Spleen (tissue), 11 donors: ENCODE data around the gene GNAZ. TPM values are rescaled to one million over a fixed set of nuclear protein-coding genes. Genes with fewer than 3 reads are reported as not detected.

ENCODE experiments used
- DNase-seq: peaks from one replicate; pipeline ENCODE4 v3.0.0-alpha.2; 2020
- H3K27ac ChIP-seq, 8 donors: fragments of 200-600 bp; sonication (generic) in 7 of 8; 1 replicate in 4 of 8; 2 replicates in 4 of 8; pipeline versions ENCODE4 v1.5.0 to v1.8.0; 2016 to 2021; ENCODE audit warnings: inconsistent platforms in 4 of 8, mild to moderate bottlenecking in 4 of 8, moderate library complexity in 1 of 8
- H3K27me3 ChIP-seq, 7 donors: fragments of 200-600 bp; sonication (generic) in 6 of 7; replicated peaks in 1 of 7; 1 replicate in 4 of 7; 2 replicates in 3 of 7; pipeline versions ENCODE4 v1.5.0 to v1.8.0; 2016 to 2021; ENCODE audit warnings: inconsistent platforms in 3 of 7, mild to moderate bottlenecking in 1 of 7
- H3K36me3 ChIP-seq, 6 donors: fragments of 200-600 bp; sonication (generic) in 5 of 6; 1 replicate in 4 of 6; 2 replicates in 2 of 6; pipeline versions ENCODE4 v1.5.0 to v1.8.0; 2016 to 2021; ENCODE audit warnings: inconsistent platforms in 2 of 6
- H3K4me1 ChIP-seq, 6 donors: fragments of 200-600 bp; sonication (generic) in 5 of 6; 1 replicate in 3 of 6; 2 replicates in 3 of 6; pipeline versions ENCODE4 v1.5.0 to v1.8.0; 2016 to 2021; ENCODE audit warnings: inconsistent platforms in 3 of 6
- H3K4me3 ChIP-seq, 8 donors: fragments of 200-600 bp; sonication (generic) in 7 of 8; 1 replicate in 4 of 8; 2 replicates in 4 of 8; pipeline versions ENCODE4 v1.5.0 to v1.8.0; 2016 to 2021; ENCODE audit warnings: inconsistent platforms in 4 of 8, mild to moderate bottlenecking in 4 of 8, moderate library complexity in 2 of 8
- H3K9me3 ChIP-seq, 8 donors: fragments of 200-600 bp; sonication (generic) in 7 of 8; 1 replicate in 4 of 8; 2 replicates in 4 of 8; pipeline versions ENCODE4 v1.5.0 to v1.8.0; 2016 to 2021; ENCODE audit warnings: inconsistent platforms in 4 of 8
- POLR2A ChIP-seq, 3 donors: fragments of 450-650 bp; IDR thresholded peaks; one replicate each; pipeline ENCODE4 v1.5.1; 2017; ENCODE audit warnings: antibody characterized with exemption in 3 of 3, mild to moderate bottlenecking in 1 of 3
- POLR2AphosphoS5 ChIP-seq, 3 donors: sonication (generic); formaldehyde crosslinking; IDR thresholded peaks; one replicate each; pipeline ENCODE4 v1.5.1; 2017; ENCODE audit warnings: antibody characterized with exemption in 3 of 3
- WGBS, 5 donors: extraction: QIAGEN DNeasy Blood & Tissue Kit in 3 of 5; methylation state at CpG; one replicate each; pipeline versions ENCODE4 v1.1.5 to v1.1.7; 2013 to 2018; 5-methylcytosine and 5-hydroxymethylcytosine counted together
- intact Hi-C: fragments of 100-400 bp; cut with DNase I; formaldehyde crosslinking; loops from one replicate; pipeline ENCODE4 v1.15.0; 2023; ENCODE audit warnings: low total_unique reads
- polyA plus RNA-seq, 3 donors: library from polyadenylated mRNA; stranded (reverse); fragments of 200-250 nt; gene quantifications; one replicate each; pipeline ENCODE4 v1.2.1, GENCODE V29; 2013
- total RNA-seq, 7 donors: library from RNA; depleted of rRNA in 3 of 7; stranded (reverse); fragments of >200 nt in 3 of 7; fragmentation: NEBNext Ultra II Directional in 4 of 7; extraction: Animal tissue kit (Norgen Biotek cat#: 25700) in 4 of 7; gene quantifications; one replicate each; pipeline versions ENCODE4 v1.1.0 to v1.2.1, GENCODE V29; 2016 to 2021
- TF ChIP-seq, protein P1 (sequence below), 11 experiments: fragments of 200-600 bp in 7 of 11; fragments of 450-650 bp in 4 of 11; sonication (generic) in 4 of 11; IDR thresholded peaks in 8 of 11; conservative IDR thresholded peaks in 3 of 11; 1 replicate in 7 of 11; 2 replicates in 4 of 11; pipeline versions ENCODE4 v1.4.0 to v1.8.0; 2016 to 2021; ENCODE audit warnings: antibody characterized with exemption in 11 of 11, inconsistent platforms in 4 of 11, mild to moderate bottlenecking in 1 of 11
- donor health status: healthy with polysubstance abuse.
- donor health status: DM: no; HTN: no; CAD: no; lungs with moderate emphysema.
- donor health status: DM: no; HTN: no; CAD: no.
- donor health status: Bipolar disorder and iron deficiency.
- donor health status: healthy.
- donor health status: DM: no; HTN: no; CAD: no.
- donor health status: DM: yes; HTN: yes; CAD: no.

Gene GNAZ
- total and polyA plus RNA-seq, 10 donors = 2.3 to 11.8 (median 6.8) TPM

- H3K27ac ChIP-seq = no peak overlapping the region
- H3K4me3 ChIP-seq = no peak overlapping the region
- intact Hi-C loops = no loop called here
- no peak for TF ChIP-seq POLR2AphosphoS5 (IDR thresholded peaks at IDR 0.05)
- TF ChIP-seq POLR2A (IDR thresholded peaks at IDR 0.05) = no peak
- TF ChIP-seq, protein P1, sequence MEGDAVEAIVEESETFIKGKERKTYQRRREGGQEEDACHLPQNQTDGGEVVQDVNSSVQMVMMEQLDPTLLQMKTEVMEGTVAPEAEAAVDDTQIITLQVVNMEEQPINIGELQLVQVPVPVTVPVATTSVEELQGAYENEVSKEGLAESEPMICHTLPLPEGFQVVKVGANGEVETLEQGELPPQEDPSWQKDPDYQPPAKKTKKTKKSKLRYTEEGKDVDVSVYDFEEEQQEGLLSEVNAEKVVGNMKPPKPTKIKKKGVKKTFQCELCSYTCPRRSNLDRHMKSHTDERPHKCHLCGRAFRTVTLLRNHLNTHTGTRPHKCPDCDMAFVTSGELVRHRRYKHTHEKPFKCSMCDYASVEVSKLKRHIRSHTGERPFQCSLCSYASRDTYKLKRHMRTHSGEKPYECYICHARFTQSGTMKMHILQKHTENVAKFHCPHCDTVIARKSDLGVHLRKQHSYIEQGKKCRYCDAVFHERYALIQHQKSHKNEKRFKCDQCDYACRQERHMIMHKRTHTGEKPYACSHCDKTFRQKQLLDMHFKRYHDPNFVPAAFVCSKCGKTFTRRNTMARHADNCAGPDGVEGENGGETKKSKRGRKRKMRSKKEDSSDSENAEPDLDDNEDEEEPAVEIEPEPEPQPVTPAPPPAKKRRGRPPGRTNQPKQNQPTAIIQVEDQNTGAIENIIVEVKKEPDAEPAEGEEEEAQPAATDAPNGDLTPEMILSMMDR (IDR thresholded peaks at IDR 0.05 in 8 of 11, conservative IDR thresholded peaks at IDR 0.05 in 3 of 11) = no peak
- H3K9me3 ChIP-seq = peaks cover 0 to 20% (median 13%) of the 10 kb centered on the region in 8 donors
- H3K4me1 ChIP-seq = peaks cover 0 to 7% (median 0%) of the 10 kb centered on the region in 6 donors
- H3K27me3 ChIP-seq = no peaks in the 10 kb centered on the region
- WGBS, 5 donors = 78 to 96% (median 92%) methylated on average over 12 to 24 of the region's 24 CpGs
- DNase-seq = peak; percentile 46
- no peaks in the 10 kb centered on the region for H3K36me3 ChIP-seq
Measured at GRCh38 chr22:23059284-23059948, 10.9 kb upstream of the GNAZ start.

DNA sequence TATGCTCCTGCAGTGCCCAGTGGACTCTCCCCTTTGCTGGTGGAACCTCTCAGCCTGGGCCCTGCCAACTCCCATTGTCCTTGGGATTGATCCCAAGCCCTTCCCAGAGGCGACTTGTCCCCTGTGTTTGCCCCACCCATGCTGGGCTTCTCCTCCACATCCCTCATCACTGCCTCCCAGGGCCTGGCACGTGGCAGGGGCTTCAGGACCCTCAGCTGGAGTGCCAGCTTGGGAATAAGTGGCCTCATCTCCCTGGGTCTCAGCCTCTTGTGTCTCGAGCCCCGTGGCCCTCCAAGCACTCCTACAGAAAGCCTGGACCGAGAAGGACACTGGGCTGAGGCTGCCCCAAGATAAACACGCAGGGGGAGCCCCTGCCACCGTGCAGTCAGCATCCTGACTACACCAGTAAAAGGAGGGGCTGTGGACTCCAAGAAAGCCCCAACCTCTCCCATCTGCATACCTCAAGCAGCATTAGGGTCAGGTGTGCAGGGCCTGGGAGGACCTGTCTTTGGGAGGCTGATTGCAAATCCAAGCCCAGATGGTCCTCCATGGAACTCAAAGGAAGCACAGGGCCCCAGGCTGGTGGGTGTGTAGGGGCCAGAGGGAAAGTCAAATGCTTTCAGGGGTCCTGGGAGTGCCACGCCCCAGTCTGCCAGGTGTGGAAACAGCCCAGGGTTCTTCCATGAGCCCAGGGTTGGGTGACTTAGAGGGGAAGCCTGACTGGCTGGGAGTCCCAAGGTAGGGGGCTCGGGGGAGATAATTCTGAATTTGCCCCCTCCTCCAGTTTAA is 9.5 kb upstream of the GNAZ start:
- peak; percentile 59 for DNase-seq
- intact Hi-C loops = no loop called here

GRCh38 chr22:23061471-23062280 is 8.6 kb upstream of the GNAZ start:
- H3K27me3 ChIP-seq = no peaks in the 10 kb centered on the region
- no peaks in the 10 kb centered on the region for H3K4me1 ChIP-seq
- no peak overlapping the region for H3K4me3 ChIP-seq
- H3K9me3 ChIP-seq = peaks cover 0 to 8% (median 5%) of the 10 kb centered on the region in 8 donors
- no peak overlapping the region for H3K27ac ChIP-seq
- 86 to 90% (median 90%) methylated on average over 16 of the region's 16 CpGs for WGBS, 5 donors
- H3K36me3 ChIP-seq = no peaks in the 10 kb centered on the region
- DNase-seq = peak; percentile 43
- intact Hi-C loops = no loop called here
- TF ChIP-seq POLR2AphosphoS5 (IDR thresholded peaks at IDR 0.05) (no peak), POLR2A (IDR thresholded peaks at IDR 0.05) (no peak)
- TF ChIP-seq, protein P1 (IDR thresholded peaks at IDR 0.05 in 8 of 11, conservative IDR thresholded peaks at IDR 0.05 in 3 of 11) = no peak

More for the DNA sequence above, 9.5 kb upstream of the GNAZ start:
- no peaks in the 10 kb centered on the region for H3K36me3 ChIP-seq
- no peak overlapping the region for H3K27ac ChIP-seq
- no peaks in the 10 kb centered on the region for H3K27me3 ChIP-seq
- TF ChIP-seq POLR2AphosphoS5 (IDR thresholded peaks at IDR 0.05) (no peak), POLR2A (IDR thresholded peaks at IDR 0.05) (no peak)
- TF ChIP-seq, protein P1 (IDR thresholded peaks at IDR 0.05 in 8 of 11, conservative IDR thresholded peaks at IDR 0.05 in 3 of 11) = no peak
- H3K9me3 ChIP-seq = peaks cover 0 to 17% (median 12%) of the 10 kb centered on the region in 8 donors
- WGBS, 5 donors = 75 to 86% (median 85%) methylated on average over 7 to 9 of the region's 9 CpGs
- H3K4me1 ChIP-seq = no peaks in the 10 kb centered on the region
- no peak overlapping the region for H3K4me3 ChIP-seq
